A375 (cell line): ENCODE results near the gene GPR42. TPM values are rescaled to one million over a fixed set of nuclear protein-coding genes. Genes with fewer than 3 reads are reported as not detected.

Experiments used
- small RNA-seq: library from RNA; depleted of rRNA; stranded (forward); fragments of <200 nt; gene quantifications from one replicate; pipeline ENCODE3, GENCODE V24; 2014
- total RNA-seq: library from RNA; depleted of rRNA; stranded (reverse); fragments of >200 nt; shearing (Covaris generic); gene quantifications from 2 replicates; pipeline ENCODE4 v1.2.3, GENCODE V29; 2014; rRNA removed

GPR42 gene
- total RNA-seq, result not detected in 2 replicates

GRCh38 chr19:35370722-35371121 lies at the start of gene GPR42:
TSS of gene GPR42 (plus strand) at chr19:35371068. CDS start at chr19:35371360, 292 bp downstream.

GRCh38 chr19:35328851-35329285 lies 42.0 kb upstream of the GPR42 start, which contains the start of gene CD22:
TSS of gene CD22 (plus strand) at chr19:35329187. CDS start at chr19:35332041, 2,854 bp downstream.

GRCh38 chr19:35347171-35347929 lies 23.5 kb upstream of the GPR42 start, which contains the start of gene FFAR1:
TSS of gene FFAR1 (plus strand) at chr19:35347902. CDS start at chr19:35351552, 3,650 bp downstream.

GRCh38 chr19:35357867-35358573 lies 12.8 kb upstream of the GPR42 start, which contains the start of gene FFAR3:
TSS of gene FFAR3 (plus strand) at chr19:35358460. CDS start at chr19:35358891, 431 bp downstream.

Small RNAs within 50 kb of the gene (small RNA-seq; reads per million reads assigned to genes)
- gene RN7SL491P, result not detected

Other genes starting within 250 kb of the GPR42 start
- gene LGI4, start 236.0 kb upstream of the GPR42 start, total RNA-seq, result 0.64 and 3.0 TPM in 2 replicates
- gene FXYD1, start 232.2 kb upstream of the GPR42 start, total RNA-seq, result 0.56 TPM in 1 of 2 replicates, not detected in the other
- gene FXYD7, start 227.8 kb upstream of the GPR42 start, total RNA-seq, result 0.26 and 2.1 TPM in 2 replicates
- gene FXYD5, start 216.3 kb upstream of the GPR42 start, total RNA-seq, result 143 and 156 TPM in 2 replicates
- gene FAM187B, start 142.3 kb upstream of the GPR42 start, total RNA-seq, result not detected in 2 replicates
- gene LSR, start 122.1 kb upstream of the GPR42 start, total RNA-seq, result 3.6 and 4.5 TPM in 2 replicates
- 160 and 166 TPM in 2 replicates for gene USF2, start 102.1 kb upstream of the GPR42 start, total RNA-seq
- 1.2 TPM in 1 of 2 replicates, not detected in the other for gene HAMP, start 88.5 kb upstream of the GPR42 start, total RNA-seq
- 1.3 TPM in 1 of 2 replicates, not detected in the other for gene MAG, start 78.9 kb upstream of the GPR42 start, total RNA-seq
- 8.2 and 11.6 TPM in 2 replicates for gene CD22, start 41.9 kb upstream of the GPR42 start, total RNA-seq
- gene FFAR1, start 23.2 kb upstream of the GPR42 start, total RNA-seq, result 0.16 TPM in 1 of 2 replicates, not detected in the other
- gene FFAR3, start 12.6 kb upstream of the GPR42 start, total RNA-seq, result not detected in 2 replicates
- gene FFAR2, start 77.2 kb downstream of the GPR42 start, total RNA-seq, result not detected in 2 replicates
- not detected in 2 replicates for gene KRTDAP, start 119.4 kb downstream of the GPR42 start, total RNA-seq
- gene DMKN, start 142.6 kb downstream of the GPR42 start, total RNA-seq, result 16.5 and 24.2 TPM in 2 replicates
- gene SBSN, start 157.2 kb downstream of the GPR42 start, total RNA-seq, result 0.05 TPM in 1 of 2 replicates, not detected in the other
- gene GAPDHS, start 162.4 kb downstream of the GPR42 start, total RNA-seq, result not detected in 2 replicates
- 126 and 129 TPM in 2 replicates for gene TMEM147, start 174.6 kb downstream of the GPR42 start, total RNA-seq
- gene ATP4A, start 192.6 kb downstream of the GPR42 start, total RNA-seq, result not detected in 2 replicates
- gene PMIS2, start 215.1 kb downstream of the GPR42 start, total RNA-seq, result not detected in 2 replicates
- 45.8 and 47.4 TPM in 2 replicates for gene HAUS5, start 241.7 kb downstream of the GPR42 start, total RNA-seq